ENCODE results near the gene GABPB1. TPM values are rescaled to one million over a fixed set of nuclear protein-coding genes. Genes with fewer than 3 reads are reported as not detected.

The GABPB1 gene
- total RNA-seq, 1 donor from 2014 or later: 10.8 TPM

- ATAC-seq (no peak), DNase-seq (no peak)
- intact Hi-C loops (cut with micrococcal nuclease): no loop called here
Observed at GRCh38 chr15:50295966-50296365, 59.0 kb downstream of the GABPB1 start.

DNA sequence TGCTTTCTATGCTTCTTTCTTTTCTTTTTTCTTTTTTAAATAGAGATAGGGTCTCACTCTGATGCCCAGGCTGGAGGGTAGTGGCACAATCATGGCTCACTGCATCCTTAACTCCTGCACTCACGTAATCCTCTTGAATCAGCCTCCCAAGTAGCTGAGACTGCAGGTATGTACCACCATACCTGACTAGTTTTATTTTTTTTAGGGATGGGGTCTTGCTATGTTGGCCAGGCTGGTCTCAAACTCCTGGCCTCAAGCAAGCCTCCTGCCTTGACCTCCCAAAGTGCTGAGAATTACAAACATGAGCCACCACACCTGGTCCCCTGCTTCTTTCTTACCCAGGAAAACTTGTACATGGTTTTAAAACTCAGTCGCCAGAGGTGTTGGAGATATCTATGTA, 65.2 kb downstream of the GABPB1 start:
- DNase-seq (no peak), ATAC-seq (no peak)
- intact Hi-C loops (cut with micrococcal nuclease): no loop called here

- no peak for ATAC-seq
- intact Hi-C loops (cut with micrococcal nuclease): no loop called here
- no peak for DNase-seq
Observed at GRCh38 chr15:50287324-50288116, 67.5 kb downstream of the GABPB1 start.

DNA sequence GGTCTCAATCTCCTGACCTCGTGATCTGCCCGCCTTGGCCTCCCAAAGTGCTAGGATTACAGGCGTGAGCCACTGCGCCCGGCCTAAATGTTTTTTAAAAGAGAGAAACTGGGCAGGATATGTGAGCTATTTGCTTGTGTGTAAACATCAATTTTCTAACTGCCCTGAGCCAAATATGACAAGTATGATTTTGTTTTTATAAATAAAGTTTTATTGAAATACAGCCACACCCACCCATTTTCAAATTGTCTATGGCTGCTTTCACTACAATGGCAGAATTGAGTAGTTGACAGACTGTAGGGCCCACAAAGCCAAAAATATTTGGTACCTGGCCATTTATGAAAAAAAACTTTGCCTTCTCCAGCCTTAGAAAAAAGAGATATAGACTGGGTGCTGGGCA, 73.6 kb downstream of the GABPB1 start:
- intact Hi-C loops (cut with micrococcal nuclease): no loop called here
- no peak for DNase-seq
- ATAC-seq: no peak

DNA sequence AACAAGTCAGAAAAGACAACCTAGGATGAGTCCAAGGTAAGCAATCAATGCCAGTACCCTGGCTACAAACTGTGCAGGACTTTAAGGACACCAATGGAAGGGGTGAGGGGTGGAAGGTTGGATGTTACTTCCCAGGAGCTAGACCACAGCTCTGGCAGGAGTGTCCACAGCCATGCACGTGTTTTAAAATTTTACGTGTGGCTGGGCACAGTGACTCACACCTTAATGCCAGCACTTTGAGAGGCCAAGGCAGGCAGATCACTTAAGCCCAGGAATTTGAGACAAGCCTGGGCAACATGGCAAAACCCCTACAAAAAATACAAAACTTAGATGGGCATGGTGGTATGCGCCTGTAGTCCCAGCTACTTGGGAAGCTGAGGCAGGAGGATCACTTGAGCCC, 74.7 kb downstream of the GABPB1 start:
- intact Hi-C loops (cut with micrococcal nuclease): no loop called here
- DNase-seq (no peak), ATAC-seq (no peak)

DNA sequence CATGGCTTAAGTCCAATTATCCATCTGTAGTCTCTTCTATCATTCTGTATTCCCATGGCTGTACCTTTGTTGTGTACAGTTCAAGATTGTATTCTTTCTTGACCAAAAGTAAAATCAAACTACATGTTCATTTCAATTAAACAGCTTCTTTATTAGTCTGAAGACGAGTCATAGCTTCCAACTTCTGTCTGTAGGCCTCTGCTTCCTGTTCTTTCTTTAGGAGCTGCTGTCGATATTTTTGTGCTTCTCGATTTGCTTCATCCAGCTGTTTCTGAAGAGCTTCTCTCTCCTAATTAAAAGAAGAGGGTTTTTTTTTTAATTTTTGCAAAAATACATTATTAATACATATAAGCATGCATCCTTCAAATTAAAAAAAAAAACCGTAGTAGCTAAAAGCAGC, 76.5 kb downstream of the GABPB1 start:
- intact Hi-C loops (cut with micrococcal nuclease): no loop called here
- DNase-seq: no peak
- ATAC-seq: no peak

- intact Hi-C loops (cut with micrococcal nuclease): no loop called here
- no peak for ATAC-seq
Observed at GRCh38 chr15:50277370-50277769, 77.6 kb downstream of the GABPB1 start.

GRCh38 chr15:50275908-50276307, 79.1 kb downstream of the GABPB1 start:
- intact Hi-C loops (cut with micrococcal nuclease): no loop called here
- ATAC-seq (no peak), DNase-seq (no peak)

More at GRCh38 chr15:50277370-50277769, 77.6 kb downstream of the GABPB1 start:
- DNase-seq: no peak

- ATAC-seq (no peak), DNase-seq (no peak)
- intact Hi-C loops (cut with micrococcal nuclease): no loop called here
Observed at GRCh38 chr15:50275091-50275490, 79.9 kb downstream of the GABPB1 start.

GRCh38 chr15:50267577-50267976, 87.4 kb downstream of the GABPB1 start:
- intact Hi-C loops (cut with micrococcal nuclease): no loop called here
- ATAC-seq (no peak), DNase-seq (no peak)

DNA sequence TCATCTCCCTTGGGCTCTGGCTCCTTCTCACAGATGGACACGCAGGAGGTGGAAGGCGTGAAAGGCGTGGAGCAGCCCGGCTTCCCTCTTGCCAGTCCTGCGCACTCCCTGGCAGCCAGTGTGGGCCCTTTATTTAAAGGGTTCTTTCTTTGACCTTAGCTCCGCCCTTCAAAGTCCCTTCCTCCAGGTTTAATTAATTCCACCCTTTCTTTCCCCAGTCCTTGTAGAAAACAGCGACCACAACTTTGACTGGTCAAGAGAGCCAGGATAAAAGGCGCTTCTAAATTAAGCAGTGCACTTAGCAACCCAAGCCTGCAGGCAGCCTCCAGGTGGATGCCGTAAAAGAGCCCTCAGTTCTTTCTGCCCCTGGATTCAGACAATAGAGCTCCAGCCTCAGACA, 89.4 kb downstream of the GABPB1 start, which contains the start of gene HDC:
TSS of gene HDC (minus strand) at position 107 of the 400 bp plus-strand sequence. CDS start at position 4, 103 bp downstream.
- intact Hi-C loops (cut with micrococcal nuclease): no loop called here
- DNase-seq (no peak), ATAC-seq (no peak)

DNA sequence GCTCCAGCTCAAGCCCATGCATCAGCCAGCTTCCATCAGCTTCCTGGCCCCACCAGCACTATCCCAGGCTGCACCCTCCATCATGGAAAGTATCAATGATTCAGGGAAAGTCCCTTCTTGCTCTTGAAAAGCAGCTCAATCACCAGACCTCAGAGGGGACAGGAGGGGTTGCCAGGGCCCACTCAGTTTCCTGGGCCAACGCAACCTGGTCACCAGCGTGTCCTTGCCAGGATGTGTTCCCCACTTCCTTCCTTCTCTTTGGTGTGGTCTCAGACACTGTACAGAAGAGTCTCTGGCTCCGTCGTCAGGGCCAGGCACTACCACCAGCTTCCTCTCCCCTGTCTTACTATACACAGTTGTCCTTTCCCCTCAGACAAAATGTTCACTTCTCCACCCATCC, 92.5 kb downstream of the GABPB1 start:
- no peak for ATAC-seq
- intact Hi-C loops (cut with micrococcal nuclease): no loop called here
- DNase-seq: no peak

GRCh38 chr15:50261981-50262380, 93.0 kb downstream of the GABPB1 start:
- ATAC-seq (no peak), DNase-seq (no peak)
- intact Hi-C loops (cut with micrococcal nuclease): no loop called here

DNA sequence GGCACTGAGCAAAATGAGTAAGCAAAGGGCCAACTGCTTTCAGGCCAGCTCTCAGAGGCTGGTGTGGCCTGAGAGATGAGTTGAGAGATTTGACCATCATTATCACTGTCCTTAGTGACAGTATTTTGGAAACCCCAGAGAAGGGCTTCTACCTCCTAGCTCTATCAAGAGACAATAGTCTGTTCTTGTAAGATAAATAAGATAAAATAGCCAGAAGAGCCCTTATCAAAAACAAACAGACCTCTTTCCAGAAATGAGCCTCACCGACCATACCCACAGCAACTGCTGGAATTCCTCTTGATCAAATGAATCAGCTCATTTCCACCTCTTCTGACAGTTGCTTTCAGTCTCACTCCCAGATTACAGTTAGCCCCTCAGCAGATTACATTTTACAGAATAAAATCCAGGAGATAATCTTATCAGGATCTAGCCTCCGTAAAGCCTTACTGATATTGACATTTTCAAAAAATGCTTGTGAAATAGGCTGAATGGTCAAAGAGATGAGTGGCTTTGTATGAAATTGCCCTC, 94.0 kb downstream of the GABPB1 start:
- intact Hi-C loops (cut with micrococcal nuclease): no loop called here
- ATAC-seq: no peak
- no peak for DNase-seq

GRCh38 chr15:50259276-50259675, 95.7 kb downstream of the GABPB1 start:
- DNase-seq: no peak
- ATAC-seq: no peak
- intact Hi-C loops (cut with micrococcal nuclease): no loop called here

DNA sequence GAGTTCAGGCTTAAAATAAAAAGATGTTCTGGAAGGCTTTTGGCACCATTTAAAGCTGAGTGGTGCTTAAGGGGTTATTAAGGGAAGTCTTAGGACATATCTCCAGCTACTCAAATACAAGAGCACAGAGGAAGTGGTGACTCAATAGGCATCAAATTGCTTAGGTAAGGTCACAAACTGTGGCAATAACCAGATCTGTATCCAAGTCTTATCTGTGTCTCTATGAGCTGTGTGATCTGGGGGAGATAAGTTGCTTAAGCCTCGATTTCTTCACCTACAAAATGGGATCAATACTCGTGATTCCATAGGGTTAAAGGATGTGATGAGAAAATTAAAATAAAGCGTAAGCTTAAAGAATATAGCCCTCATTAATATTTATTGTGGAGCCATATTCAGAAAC, 97.1 kb downstream of the GABPB1 start:
- DNase-seq (no peak), ATAC-seq (no peak)
- intact Hi-C loops (cut with micrococcal nuclease): no loop called here

GRCh38 chr15:50257332-50257731, 97.7 kb downstream of the GABPB1 start:
- intact Hi-C loops (cut with micrococcal nuclease): no loop called here
- no peak for DNase-seq
- no peak for ATAC-seq

- intact Hi-C loops (cut with micrococcal nuclease): no loop called here
- ATAC-seq (no peak), DNase-seq (no peak)
Observed at GRCh38 chr15:50256188-50257041, 98.6 kb downstream of the GABPB1 start.

DNA sequence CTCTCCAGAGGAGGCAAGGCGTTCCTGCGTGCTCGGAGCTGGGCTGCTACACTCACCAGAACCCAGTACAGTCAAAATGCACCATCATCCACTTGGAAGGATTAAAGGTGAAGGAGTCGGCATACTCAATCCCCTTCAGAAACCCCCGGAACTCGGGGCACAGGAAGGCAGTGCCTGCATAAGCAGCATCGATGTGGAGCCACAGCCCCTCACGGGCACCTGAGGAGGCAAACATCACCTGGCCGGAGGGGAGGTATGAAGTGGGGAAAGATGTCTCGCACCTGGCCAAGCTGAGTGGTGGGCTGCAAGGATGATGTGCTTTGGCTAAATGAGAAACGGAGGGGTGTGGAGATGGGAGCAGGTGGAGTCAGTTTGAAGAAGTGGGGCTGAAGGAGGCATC, 102.4 kb downstream of the GABPB1 start:
- ATAC-seq (no peak), DNase-seq (no peak)
- intact Hi-C loops (cut with micrococcal nuclease): no loop called here

DNA sequence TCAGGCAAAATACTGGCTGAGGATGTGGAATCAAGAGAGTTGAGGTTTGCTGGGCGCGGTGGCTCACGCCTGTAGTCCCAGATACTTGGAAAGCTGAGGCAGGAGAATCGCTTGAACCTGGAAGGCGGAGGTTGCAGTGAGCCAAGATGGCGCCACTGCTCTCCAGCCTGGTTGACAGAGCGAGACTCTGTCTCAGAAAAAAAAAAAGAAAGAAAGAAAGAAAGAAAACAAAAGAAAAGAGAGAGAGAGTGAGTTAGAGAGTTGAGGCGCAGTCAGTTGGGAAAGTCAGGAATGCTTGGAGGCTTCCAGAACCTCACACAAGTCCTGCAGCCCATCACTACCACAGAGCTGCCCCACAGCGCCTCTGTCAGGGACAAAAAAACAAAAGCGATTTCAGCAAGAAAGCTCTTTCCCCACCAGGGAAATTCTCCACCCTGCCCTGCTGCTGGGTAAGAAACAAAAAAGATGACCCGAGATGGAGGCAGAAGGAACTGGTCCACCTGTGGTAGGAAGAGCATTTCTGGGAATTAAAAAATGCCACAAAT, 103.3 kb downstream of the GABPB1 start:
- ATAC-seq: no peak
- intact Hi-C loops (cut with micrococcal nuclease): no loop called here
- no peak for DNase-seq
